Thyroid gland (tissue), 4 donors: ENCODE data around the gene PTGES3L. TPM values are rescaled to one million over a fixed set of nuclear protein-coding genes. Genes with fewer than 3 reads are reported as not detected.
A peak's percentile ranks its signal among the peaks of the same experiment; 100 is the strongest.
"Not testable (repeated sequence)": the region's sequence is repeated elsewhere in the genome, so short reads cannot be mapped to it uniquely, and the experiment has no call there.

ENCODE experiments used
- DNase-seq, 2 donors: peaks; one replicate each; pipeline ENCODE4 v3.0.0-alpha.2; 2019
- H3K27ac ChIP-seq, 3 donors: fragments of 200-600 bp; sonication (generic); 1 replicate in 2 of 3; 2 replicates in 1 of 3; pipeline ENCODE4 v1.5.1; 2016 to 2019; ENCODE audit warnings: mild to moderate bottlenecking in 1 of 3, moderate library complexity in 1 of 3
- H3K27me3 ChIP-seq: fragments of 200-600 bp; sonication (generic); one replicate; pipeline ENCODE4 v1.5.1; 2019
- H3K36me3 ChIP-seq, 2 donors: fragments of 200-600 bp; sonication (generic); one replicate each; pipeline ENCODE4 v1.5.1; 2016 to 2019
- H3K4me1 ChIP-seq, 2 donors: fragments of 200-600 bp; sonication (generic); one replicate each; pipeline ENCODE4 v1.5.1; 2017 to 2019
- H3K4me3 ChIP-seq, 3 donors: fragments of 200-600 bp; sonication (generic); replicated peaks in 1 of 3; 1 replicate in 2 of 3; 2 replicates in 1 of 3; pipeline ENCODE4 v1.5.1; 2016; ENCODE audit warnings: mild to moderate bottlenecking in 1 of 3
- H3K9me3 ChIP-seq: fragments of 200-600 bp; sonication (generic); one replicate; pipeline ENCODE4 v1.5.1; 2017
- CTCF ChIP-seq, 6 experiments: fragments of 200-600 bp in 3 of 6; fragments of 450-650 bp in 3 of 6; sonication (generic) in 3 of 6; IDR thresholded peaks; one replicate each; pipeline ENCODE4 v1.5.1; 2016 to 2019; ENCODE audit warnings: antibody characterized with exemption in 6 of 6, mild to moderate bottlenecking in 2 of 6, inconsistent platforms in 1 of 6, moderate library complexity in 1 of 6
- POLR2A ChIP-seq, 2 donors: fragments of 450-650 bp; IDR thresholded peaks; one replicate each; pipeline ENCODE4 v1.6.1; 2017; ENCODE audit warnings: antibody characterized with exemption in 2 of 2, mild to moderate bottlenecking in 2 of 2, moderate library complexity in 1 of 2
- WGBS, 2 donors: methylation state at CpG; one replicate each; pipeline ENCODE4 v1.1.5; 2017; 5-methylcytosine and 5-hydroxymethylcytosine counted together
- intact Hi-C: fragments of 100-400 bp; cut with DNase I; formaldehyde crosslinking; loops from one replicate; pipeline ENCODE4 v1.15.1; 2023
- total RNA-seq, 4 donors: library from RNA; depleted of rRNA; stranded (reverse); fragments of >200 nt; gene quantifications; one replicate each; pipeline ENCODE4 v1.2.3, GENCODE V29; 2016

Gene PTGES3L
- total RNA-seq, 4 donors from 2014 or later, result 0.11 to 0.75 (median 0.54) TPM; not detected in 1

- intact Hi-C loops, result no loop called here
- DNase-seq, result peak; percentile 99
- TF ChIP-seq POLR2A (IDR thresholded peaks at IDR 0.05) (peak; percentile 34 to 89), CTCF (IDR thresholded peaks at IDR 0.05) (peak; percentile 92 to 95 (median 94))
- 1% methylated on average over 38 of the region's 49 CpGs for WGBS, 2 donors
- Histone ChIP-seq H3K4me1 (peaks cover 11 to 21% of the 10 kb centered on the region in 2 donors), H3K9me3 (no peaks in the 10 kb centered on the region), H3K27me3 (no peaks in the 10 kb centered on the region), H3K4me3 (peak within 1 kb of the TSS; percentile 63 to 80 (median 69)), H3K36me3 (peaks cover 32 to 35% of the 10 kb centered on the region in 2 donors), H3K27ac (peak within 1 kb of the TSS; percentile 82 to 95 (median 92))
Observed at GRCh38 chr17:42997984-42998938, 18.4 kb upstream of the PTGES3L start, which contains the start of gene RPL27. TSS of gene RPL27 (plus strand) at chr17:42998419. CDS start at chr17:42998751, 332 bp downstream.

GRCh38 chr17:42997390-42997983, 17.6 kb upstream of the PTGES3L start:
- peaks cover 24 to 35% of the 10 kb centered on the region in 2 donors for H3K36me3 ChIP-seq
- no peak for DNase-seq
- H3K4me1 ChIP-seq, result peaks cover 11 to 21% of the 10 kb centered on the region in 2 donors
- intact Hi-C loops, result no loop called here
- no peak for TF ChIP-seq CTCF (IDR thresholded peaks at IDR 0.05)
- no peak for TF ChIP-seq POLR2A (IDR thresholded peaks at IDR 0.05)
- no peaks in the 10 kb centered on the region for H3K9me3 ChIP-seq
- 22 to 26% methylated on average over 5 of the region's 5 CpGs for WGBS, 2 donors
- peak overlapping the region in 2 of 3 donors; percentile 13 to 59 for H3K27ac ChIP-seq
- H3K4me3 ChIP-seq, result no peak overlapping the region
- H3K27me3 ChIP-seq, result no peaks in the 10 kb centered on the region

- 84 to 87% methylated on average over 10 of the region's 10 CpGs for WGBS, 2 donors
- H3K4me3 ChIP-seq, H3K27ac ChIP-seq, H3K9me3 ChIP-seq, H3K4me1 ChIP-seq, DNase-seq, intact Hi-C loops, H3K27me3 ChIP-seq: not testable (repeated sequence)
- H3K36me3 ChIP-seq, result peaks cover 29 to 41% of the 10 kb centered on the region in 2 donors
Observed at GRCh38 chr17:42993913-42994312, 14.0 kb upstream of the PTGES3L start.

- Histone ChIP-seq H3K4me3 (no peak overlapping the region), H3K27me3 (no peaks in the 10 kb centered on the region), H3K9me3 (no peaks in the 10 kb centered on the region), H3K27ac (no peak overlapping the region), H3K36me3 (peaks cover 39 to 52% of the 10 kb centered on the region in 2 donors), H3K4me1 (peaks cover 0 to 6% of the 10 kb centered on the region in 2 donors)
- 84 to 94% methylated on average over 5 of the region's 5 CpGs for WGBS, 2 donors
- DNase-seq, result no peak
- intact Hi-C loops, result no loop called here
- TF ChIP-seq POLR2A (IDR thresholded peaks at IDR 0.05) (no peak), CTCF (IDR thresholded peaks at IDR 0.05) (no peak)
Observed at GRCh38 chr17:42992872-42993271, 13.0 kb upstream of the PTGES3L start.

- H3K9me3 ChIP-seq, result no peaks in the 10 kb centered on the region
- no peaks in the 10 kb centered on the region for H3K27me3 ChIP-seq
- H3K4me3 ChIP-seq, result no peak overlapping the region
- 92 to 95% methylated on average over 6 of the region's 6 CpGs for WGBS, 2 donors
- H3K4me1 ChIP-seq, result no peaks in the 10 kb centered on the region
- DNase-seq, result no peak
- intact Hi-C loops, result no loop called here
- H3K36me3 ChIP-seq, result peaks cover 49 to 60% of the 10 kb centered on the region in 2 donors
- no peak overlapping the region for H3K27ac ChIP-seq
- TF ChIP-seq POLR2A (IDR thresholded peaks at IDR 0.05), result no peak
- TF ChIP-seq CTCF (IDR thresholded peaks at IDR 0.05), result no peak
Observed at GRCh38 chr17:42991471-42991870, 11.6 kb upstream of the PTGES3L start.
